Midbrain (tissue), 1 donor: ENCODE measurements around the gene GPR153.

Source experiments
- DNase-seq: peaks from one replicate; lab custom pipeline; 2025; lab: John Stamatoyannopoulos, UW

Gene GPR153

GRCh38 chr1:6287029-6287428 lies 26.1 kb upstream of the GPR153 start:
- no peak for DNase-seq

- no peak for DNase-seq
Measured at GRCh38 chr1:6286266-6286665, 25.4 kb upstream of the GPR153 start.

GRCh38 chr1:6285336-6285735 lies 24.4 kb upstream of the GPR153 start:
- no peak for DNase-seq

GRCh38 chr1:6282577-6283270 lies 21.8 kb upstream of the GPR153 start:
- DNase-seq: no peak

DNA sequence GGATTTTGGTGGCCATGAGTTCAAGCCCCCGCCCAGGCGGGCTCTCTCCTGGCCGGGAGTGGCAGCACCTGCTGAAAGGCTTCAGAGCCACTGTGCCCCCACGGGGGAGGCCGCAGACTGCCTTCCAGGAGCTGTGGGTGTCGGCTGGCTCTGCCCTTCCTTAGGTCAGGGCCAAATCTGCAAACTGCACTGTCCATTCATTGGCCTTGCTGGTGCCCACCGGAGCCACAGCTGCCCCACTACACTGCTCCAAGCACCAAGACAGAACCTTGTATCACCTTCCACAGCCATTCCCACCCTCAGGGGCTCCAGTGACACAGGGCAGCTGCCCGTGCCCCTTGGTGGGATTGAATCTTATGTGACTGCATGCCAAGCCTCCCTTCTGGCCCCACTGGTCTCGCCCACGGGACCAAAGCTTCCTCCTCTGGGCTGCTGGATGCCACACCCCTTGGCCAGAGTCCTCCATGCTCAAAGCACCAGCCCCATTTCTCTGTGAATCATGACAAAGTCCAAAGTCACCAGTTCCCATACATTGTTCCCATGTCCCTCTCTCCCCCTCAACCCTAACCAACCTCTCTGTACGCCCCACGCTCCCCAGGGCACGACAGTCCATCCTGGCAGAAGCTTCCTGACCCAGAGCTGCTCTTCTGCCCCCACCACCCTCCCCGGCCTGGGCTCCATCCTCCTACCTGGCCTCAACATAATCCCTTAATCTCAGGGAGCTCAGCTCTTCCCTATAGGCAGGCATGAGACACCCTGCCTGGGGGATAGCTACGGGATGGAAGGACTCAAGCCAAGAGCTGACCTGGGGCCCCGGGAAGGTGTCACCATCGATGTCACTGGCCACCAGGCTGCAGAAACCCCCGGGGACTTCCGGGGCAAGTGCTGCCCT lies 20.9 kb upstream of the GPR153 start:
- DNase-seq: no peak

- DNase-seq: no peak
Measured at GRCh38 chr1:6280761-6281451, 20.0 kb upstream of the GPR153 start.

- no peak for DNase-seq
Measured at GRCh38 chr1:6279613-6280383, 18.9 kb upstream of the GPR153 start.

DNA sequence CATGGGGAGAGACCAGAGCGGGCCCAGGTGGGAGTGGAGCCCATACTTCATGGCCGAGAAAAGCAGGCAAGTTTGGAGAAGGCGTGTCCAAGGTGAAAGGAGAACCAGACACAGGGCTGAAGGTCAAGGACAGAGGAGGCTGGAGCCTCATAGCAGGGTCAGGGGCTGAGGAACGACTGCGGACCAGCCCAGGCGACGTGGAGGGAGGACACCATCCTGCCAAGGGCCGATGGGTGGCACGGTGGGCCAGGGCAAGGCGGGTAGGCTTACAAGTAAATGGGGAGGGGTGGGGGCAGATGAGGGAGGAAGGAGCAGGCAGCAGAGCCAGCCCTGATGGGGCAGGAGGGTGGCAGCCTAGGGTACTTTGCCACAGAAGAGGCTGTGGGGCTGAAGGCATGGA lies 18.2 kb upstream of the GPR153 start:
- DNase-seq: no peak

GRCh38 chr1:6278263-6278662 lies 17.4 kb upstream of the GPR153 start:
- DNase-seq: no peak

GRCh38 chr1:6276811-6277555 lies 16.1 kb upstream of the GPR153 start:
- no peak for DNase-seq

GRCh38 chr1:6275826-6276782 lies 15.2 kb upstream of the GPR153 start:
- peak; percentile 18 for DNase-seq

DNA sequence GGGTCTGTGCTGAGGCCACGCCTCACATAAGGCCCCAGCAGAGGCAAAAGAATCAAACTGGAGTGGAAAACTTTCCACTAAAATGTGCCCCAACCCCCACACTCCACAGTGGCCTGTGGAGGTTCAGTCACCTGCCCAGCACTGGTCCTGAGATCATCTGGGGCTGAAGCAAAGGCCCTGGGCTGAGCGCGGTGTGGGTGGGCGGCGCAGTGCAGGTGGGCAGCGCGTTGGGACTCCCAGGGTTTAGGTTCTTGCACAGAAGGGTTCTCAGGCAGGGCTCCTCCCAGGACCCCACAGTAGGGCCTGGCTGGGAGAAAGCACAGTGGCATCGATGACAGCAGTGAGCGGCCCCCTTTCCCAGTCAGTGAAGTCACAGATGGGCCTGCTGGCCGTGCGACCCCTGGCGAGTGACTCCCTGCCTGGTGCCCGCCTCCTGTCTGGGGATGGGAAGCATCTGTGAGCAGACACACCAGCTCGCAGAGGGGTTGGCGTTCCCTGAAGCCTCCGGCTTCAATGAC lies 13.8 kb upstream of the GPR153 start:
- no peak for DNase-seq

GRCh38 chr1:6274102-6274501 lies 13.2 kb upstream of the GPR153 start:
- DNase-seq: no peak

DNA sequence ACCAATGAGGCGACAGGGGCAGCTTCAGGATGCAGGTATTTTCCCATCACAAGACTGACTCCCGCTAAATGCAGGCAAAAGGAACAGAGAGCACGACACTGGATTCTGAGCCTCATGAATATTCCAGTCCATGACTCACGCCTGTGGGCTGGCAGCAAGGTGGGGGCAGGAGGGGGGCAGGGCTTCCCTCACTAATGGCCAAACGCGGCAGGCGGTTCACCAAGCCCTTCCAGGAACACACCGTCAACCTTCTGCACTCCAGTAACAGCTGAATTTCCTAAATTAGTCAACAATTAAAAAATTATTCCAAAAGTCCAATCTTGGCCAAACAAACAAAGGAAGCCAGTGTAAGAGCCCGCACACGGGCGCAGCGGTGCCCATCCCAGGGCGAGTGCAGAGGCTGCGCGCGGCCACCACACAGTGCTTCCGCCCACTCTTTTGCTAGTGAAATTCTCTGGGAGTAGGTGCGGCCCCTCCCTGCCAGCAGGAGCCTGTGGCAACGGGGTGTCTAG lies 12.5 kb upstream of the GPR153 start:
- DNase-seq: peak; percentile 48

GRCh38 chr1:6272868-6273267 lies 12.0 kb upstream of the GPR153 start:
- DNase-seq: no peak

- DNase-seq: no peak
Measured at GRCh38 chr1:6272452-6272851, 11.6 kb upstream of the GPR153 start.

GRCh38 chr1:6271554-6271953 lies 10.7 kb upstream of the GPR153 start:
- DNase-seq: no peak

DNA sequence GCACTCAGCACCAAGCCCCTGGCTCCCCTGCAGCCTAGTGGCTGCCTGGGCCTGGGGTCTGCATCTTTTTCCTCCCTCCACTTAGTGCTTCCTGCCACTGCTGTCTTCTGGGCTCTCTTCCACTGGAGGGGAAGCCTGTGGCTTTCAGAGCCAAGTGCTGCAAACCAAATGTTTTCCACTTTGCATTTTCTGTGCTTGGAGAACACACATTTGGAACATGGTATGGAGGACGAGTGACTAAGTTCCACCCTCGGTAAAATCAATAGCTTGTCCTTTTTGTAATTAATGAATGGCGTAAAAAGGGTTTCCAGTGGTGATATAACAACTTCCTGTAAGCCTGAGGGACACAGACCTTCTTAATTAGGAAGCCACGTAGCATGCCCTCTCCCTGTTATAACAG lies 10.1 kb upstream of the GPR153 start:
- no peak for DNase-seq

GRCh38 chr1:6270401-6270800 lies 9.5 kb upstream of the GPR153 start:
- DNase-seq: no peak
